OCI-LY7 (cell line): ENCODE data around the gene SDHAF2. TPM values are rescaled to one million over a fixed set of nuclear protein-coding genes. Genes with fewer than 3 reads are reported as not detected.

Experiments used
- BruUV-seq: library from RNA; stranded (reverse); fragments of 400-500 nt; replicated peaks from 2 replicates; lab custom pipeline; 2021; lab: Mats Ljungman, UMichigan
- CTCF ChIA-PET: fragments of 300-600 bp; sonication (Branson Sonifier 250); formaldehyde crosslinking; loops from one replicate; lab custom pipeline; 2022; ENCODE audit warnings: antibody characterized with exemption; ENCODE audit not compliant: unreplicated experiment; lab: Charles Lee
- POLR2A ChIA-PET: fragments of 300-600 bp; sonication (Branson Sonifier 250); formaldehyde crosslinking; loops from one replicate; lab custom pipeline; 2022; ENCODE audit warnings: antibody characterized with exemption; lab: Charles Lee
- DNase-seq: peaks from one replicate; pipeline ENCODE4 v3.0.0-alpha.2; 2015; ENCODE audit warnings: low spot score
- H2AFZ ChIP-seq: fragments of 200-600 bp; sonication (generic), shearing (Covaris generic); 2 replicates; pipeline ENCODE4 v1.6.1; 2014; ENCODE audit warnings: mild to moderate bottlenecking, antibody characterized with exemption, low read length, moderate library complexity
- H3K27ac ChIP-seq: fragments of 200-600 bp; sonication (generic); 2 replicates; pipeline ENCODE4 v1.5.1; 2014; ENCODE audit warnings: mixed run types, low read depth, mild to moderate bottlenecking, moderate library complexity, low read length, inconsistent platforms; ENCODE audit not compliant: poor library complexity, severe bottlenecking
- H3K36me3 ChIP-seq: fragments of 200-600 bp; sonication (generic); 2 replicates; pipeline ENCODE4 v1.6.1; 2014; ENCODE audit warnings: mild to moderate bottlenecking, antibody characterized with exemption, low read length, moderate library complexity, mixed read lengths; ENCODE audit not compliant: insufficient read depth
- H3K4me1 ChIP-seq: fragments of 200-600 bp; sonication (generic); 2 replicates; pipeline ENCODE4 v1.5.1; 2014; ENCODE audit warnings: mild to moderate bottlenecking, low read length; ENCODE audit not compliant: insufficient read depth, poor library complexity, severe bottlenecking
- H3K4me2 ChIP-seq: fragments of 200-600 bp; sonication (generic); 2 replicates; pipeline ENCODE4 v1.6.1; 2014; ENCODE audit warnings: mild to moderate bottlenecking, low read length
- H3K4me3 ChIP-seq: fragments of 200-600 bp; sonication (generic); 2 replicates; pipeline ENCODE4 v1.5.1; 2014; ENCODE audit warnings: mild to moderate bottlenecking, low read depth, low read length; ENCODE audit not compliant: poor library complexity, severe bottlenecking
- H3K79me2 ChIP-seq: fragments of 200-600 bp; sonication (generic); 2 replicates; pipeline ENCODE4 v1.6.1; 2016; ENCODE audit warnings: low read depth, mild to moderate bottlenecking, low read length, moderate library complexity, mixed read lengths; ENCODE audit not compliant: insufficient read depth
- H3K9me2 ChIP-seq: fragments of 200-600 bp; sonication (generic); 2 replicates; pipeline ENCODE4 v1.6.1; 2016; ENCODE audit warnings: mild to moderate bottlenecking, low read length, mixed read lengths; ENCODE audit not compliant: insufficient read depth
- H3K9me3 ChIP-seq: fragments of 200-600 bp; sonication (generic); 2 replicates; pipeline ENCODE4 v1.6.1; 2014; ENCODE audit warnings: mild to moderate bottlenecking, mixed run types, low read length, mixed read lengths
- H4K20me1 ChIP-seq: fragments of 200-600 bp; sonication (generic); 2 replicates; pipeline ENCODE4 v1.6.1; 2014; ENCODE audit warnings: mild to moderate bottlenecking, antibody characterized with exemption, low read length, moderate library complexity, mixed read lengths; ENCODE audit not compliant: insufficient read depth
- CTCF ChIP-seq: fragments of 200-600 bp; sonication (generic); conservative IDR thresholded peaks from 2 replicates; pipeline ENCODE4 v1.5.1; 2014; ENCODE audit warnings: mild to moderate bottlenecking, antibody characterized with exemption, low read length, moderate library complexity, mixed read lengths
- EZH2phosphoT487 ChIP-seq: fragments of 200-600 bp; sonication (generic); IDR thresholded peaks from 2 replicates; pipeline ENCODE4 v1.6.1; 2018; ENCODE audit warnings: low read depth, borderline replicate concordance, mild to moderate bottlenecking, mixed run types, antibody characterized with exemption, low read length, moderate library complexity, mixed read lengths
- intact Hi-C: fragments of 100-400 bp; cut with micrococcal nuclease; formaldehyde crosslinking; loops from one replicate; pipeline ENCODE4 v1.10.0; 2022; ENCODE audit not compliant: unreplicated experiment
- total RNA-seq, 2 experiments: library from RNA; depleted of rRNA in 1 of 2; stranded (reverse); fragments of >200 nt in 1 of 2; shearing (Covaris generic) in 1 of 2; gene quantifications; 2 replicates each; pipeline ENCODE4 v1.2.3, GENCODE V29; 2014 to 2022

SDHAF2 gene
- total RNA-seq, 2 experiments from 2014 or later, result 28.0 to 40.6 TPM

- DNase-seq, result no peak
- ChIA-PET POLR2A (interaction anchor here (0.6 to 0.7 kb wide), 2 partner anchors 8 to 17 kb away, joined by 3 to 6 read pairs; no protein-coding TSS in a partner anchor), CTCF (no interaction called here)
- peaks cover 6% of the 10 kb centered on the region; the same call in 1 of the 2 replicates for H3K79me2 ChIP-seq
- no peak overlapping the region for H2AFZ ChIP-seq
- no peak overlapping the region for H3K4me3 ChIP-seq
- no peaks in the 10 kb centered on the region for H3K4me1 ChIP-seq
- intact Hi-C loops, result no loop called here
- no peak overlapping the region for H3K27ac ChIP-seq
- no peak for TF ChIP-seq EZH2phosphoT487
- no peak for TF ChIP-seq CTCF
- no peaks in the 10 kb centered on the region for H3K9me2 ChIP-seq
- BruUV-seq, result no TSS peak
- H3K9me3 ChIP-seq, result no peaks in the 10 kb centered on the region
- no peaks in the 10 kb centered on the region for H4K20me1 ChIP-seq
- peaks cover 100% of the 10 kb centered on the region for H3K36me3 ChIP-seq
- H3K4me2 ChIP-seq, result no peak overlapping the region
Observed at GRCh38 chr11:61413496-61413895, 16.4 kb upstream of the SDHAF2 start.

- no TSS peak for BruUV-seq
- ChIA-PET CTCF (no interaction called here), POLR2A (no interaction called here)
- Histone ChIP-seq H2AFZ (no peak overlapping the region), H3K27ac (no peak overlapping the region), H3K4me3 (no peak overlapping the region), H3K4me2 (no peak overlapping the region), H3K4me1 (no peaks in the 10 kb centered on the region), H3K9me3 (no peaks in the 10 kb centered on the region), H4K20me1 (no peaks in the 10 kb centered on the region), H3K79me2 (peaks cover 6% of the 10 kb centered on the region; the same call in 1 of the 2 replicates), H3K36me3 (peaks cover 100% of the 10 kb centered on the region), H3K9me2 (no peaks in the 10 kb centered on the region)
- DNase-seq, result no peak
- intact Hi-C loops, result no loop called here
- TF ChIP-seq EZH2phosphoT487 (no peak), CTCF (no peak)
Observed at GRCh38 chr11:61414547-61414946, 15.4 kb upstream of the SDHAF2 start.

- H3K9me3 ChIP-seq, result no peaks in the 10 kb centered on the region
- no peak for DNase-seq
- peaks cover 4% of the 10 kb centered on the region; the same call in 1 of the 2 replicates for H4K20me1 ChIP-seq
- intact Hi-C loops, result no loop called here
- no TSS peak for BruUV-seq
- peaks cover 12% of the 10 kb centered on the region; the same call in 1 of the 2 replicates for H3K79me2 ChIP-seq
- no peaks in the 10 kb centered on the region for H3K4me1 ChIP-seq
- ChIA-PET POLR2A (no interaction called here), CTCF (no interaction called here)
- H2AFZ ChIP-seq, result no peak overlapping the region
- no peak overlapping the region for H3K4me2 ChIP-seq
- H3K9me2 ChIP-seq, result no peaks in the 10 kb centered on the region
- TF ChIP-seq CTCF (no peak), EZH2phosphoT487 (no peak)
- peaks cover 100% of the 10 kb centered on the region for H3K36me3 ChIP-seq
- H3K27ac ChIP-seq, result no peak overlapping the region
- H3K4me3 ChIP-seq, result no peak overlapping the region
Observed at GRCh38 chr11:61415381-61415780, 14.5 kb upstream of the SDHAF2 start.
